Hypothalamus (tissue), 51 donors: ENCODE measurements around the gene FAM110D.

Experiments
- DNase-seq, 51 donors: peaks; one replicate each; lab custom pipeline; 2025; lab: John Stamatoyannopoulos, UW

FAM110D gene

DNA sequence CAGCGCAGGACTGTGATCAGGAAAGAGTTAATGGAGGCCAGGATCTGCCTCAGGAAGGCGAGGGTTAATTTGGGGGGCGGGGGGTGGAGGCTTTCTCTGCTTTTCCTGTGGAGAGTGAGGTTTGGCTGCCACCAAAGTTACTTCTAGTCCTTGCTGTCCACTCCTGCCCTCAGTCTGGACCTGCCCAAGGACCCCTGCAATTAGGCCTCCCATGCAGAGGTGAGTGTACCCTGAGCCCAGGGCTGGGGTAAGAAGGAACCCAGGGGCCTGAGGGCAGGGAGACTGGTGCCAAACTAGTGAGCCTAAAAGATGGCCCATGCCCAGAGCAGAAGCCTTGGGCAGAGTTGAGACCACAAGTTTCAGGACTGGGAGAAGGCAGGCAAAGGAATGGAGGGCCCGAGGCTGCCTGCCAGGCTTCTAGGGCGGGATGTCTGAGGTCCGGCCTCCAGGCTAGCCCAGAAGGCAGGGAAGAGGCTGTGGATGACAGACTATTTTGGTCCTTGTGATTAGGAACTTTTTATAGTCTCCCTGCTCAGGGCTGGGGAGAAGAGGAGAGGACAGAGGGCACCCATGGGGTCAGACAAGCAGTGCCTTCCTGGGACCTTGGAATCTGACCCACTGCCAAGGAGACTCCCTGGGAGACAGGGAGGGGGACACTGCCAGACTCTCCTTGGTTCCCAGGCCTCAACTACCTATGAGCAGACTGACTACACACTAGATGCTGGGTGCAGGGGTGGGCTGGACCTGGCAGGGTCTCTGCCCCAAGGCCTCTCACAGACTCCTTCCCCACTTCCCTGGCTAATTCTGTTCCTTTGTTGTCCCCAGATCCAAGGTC lies at the start of gene FAM110D:
FAM110D (plus strand) TSS at position 172 of the 835 bp plus-strand sequence. CDS start 2,213 bp downstream, outside the sequence.
- no peak for DNase-seq

DNA sequence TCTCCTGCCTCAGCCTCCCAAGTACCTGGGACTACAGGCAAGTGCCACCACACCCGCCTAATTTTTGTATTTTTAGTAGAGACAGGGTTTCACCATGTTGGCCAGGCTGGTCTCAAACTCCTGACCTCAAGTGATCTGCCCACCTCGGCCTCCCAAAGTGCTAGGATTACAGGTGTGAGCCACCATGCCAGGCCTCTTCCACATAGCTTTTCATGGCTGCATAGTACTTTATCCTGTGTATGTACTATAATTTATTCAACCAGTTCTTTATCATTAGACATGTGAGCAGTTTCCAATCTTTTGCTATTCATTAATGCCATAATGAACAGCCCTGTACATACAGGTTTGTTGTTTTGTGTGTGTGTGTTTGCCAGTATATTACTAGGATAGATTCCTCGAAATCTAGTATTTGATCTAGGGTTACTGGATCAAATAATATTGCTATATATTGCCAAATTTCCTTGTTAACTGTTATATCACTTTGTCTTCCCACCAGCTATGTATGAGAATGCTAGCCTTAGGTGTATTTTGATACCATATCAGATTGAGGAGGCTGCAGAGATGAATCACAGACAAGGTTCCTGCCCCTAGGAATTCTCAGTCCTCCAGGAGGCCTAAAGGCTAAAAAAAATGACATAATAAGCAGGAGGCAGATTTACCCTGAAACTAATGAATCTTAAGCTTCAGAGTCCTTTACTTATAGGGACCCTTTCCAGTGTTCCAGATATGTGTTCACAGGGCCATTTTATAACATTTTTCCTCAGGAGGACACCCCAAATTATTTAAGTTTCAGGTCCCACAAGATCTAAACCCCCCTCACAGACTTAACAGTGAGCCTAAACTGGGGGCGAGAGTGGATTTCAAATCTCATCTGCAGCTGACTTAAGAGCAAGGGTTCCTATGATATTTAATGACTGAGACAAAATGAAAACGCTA lies 49.4 kb upstream of the FAM110D start:
- no peak for DNase-seq

DNA sequence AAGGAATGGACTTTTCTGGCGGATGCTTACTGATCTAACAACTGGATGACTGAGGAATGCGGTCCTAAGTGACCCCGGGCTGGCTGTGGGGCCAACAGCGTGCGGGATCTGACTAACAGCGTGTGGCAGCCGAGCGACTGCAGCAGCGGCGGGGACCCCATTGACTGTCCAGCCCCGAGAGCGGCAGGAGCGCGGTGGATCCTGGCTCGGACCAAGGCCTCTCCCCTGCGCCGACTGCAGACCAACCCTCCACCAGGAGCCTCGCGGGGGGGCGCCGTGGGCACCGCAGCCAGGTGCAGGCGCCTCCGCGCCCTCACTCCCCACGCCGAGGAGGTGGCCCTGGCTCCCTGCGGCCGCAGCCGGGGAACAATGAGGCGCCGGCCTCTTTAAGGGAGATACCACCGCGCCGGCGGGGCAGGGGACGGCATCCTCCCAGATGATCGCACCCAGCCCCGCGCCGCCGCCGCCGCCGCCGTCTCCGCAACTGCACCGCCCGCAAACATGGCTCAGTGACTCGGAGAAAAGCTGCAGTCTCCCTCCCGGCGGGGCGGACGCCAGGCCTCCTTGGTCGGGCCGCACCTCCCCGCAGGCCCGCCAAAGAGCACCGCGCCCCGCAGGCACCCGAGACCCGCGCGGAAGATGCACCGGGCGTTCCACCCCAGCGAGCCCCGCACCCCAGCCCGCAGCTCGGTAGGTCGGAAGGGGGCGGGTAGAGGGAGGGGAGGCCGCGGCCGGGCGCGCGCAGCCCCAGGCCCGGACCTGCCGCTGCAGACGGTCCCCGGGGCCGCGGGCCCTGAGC lies 47.9 kb upstream of the FAM110D start:
- peak in 49 of 51 donors; percentile 26 to 90 (median 72) for DNase-seq

DNA sequence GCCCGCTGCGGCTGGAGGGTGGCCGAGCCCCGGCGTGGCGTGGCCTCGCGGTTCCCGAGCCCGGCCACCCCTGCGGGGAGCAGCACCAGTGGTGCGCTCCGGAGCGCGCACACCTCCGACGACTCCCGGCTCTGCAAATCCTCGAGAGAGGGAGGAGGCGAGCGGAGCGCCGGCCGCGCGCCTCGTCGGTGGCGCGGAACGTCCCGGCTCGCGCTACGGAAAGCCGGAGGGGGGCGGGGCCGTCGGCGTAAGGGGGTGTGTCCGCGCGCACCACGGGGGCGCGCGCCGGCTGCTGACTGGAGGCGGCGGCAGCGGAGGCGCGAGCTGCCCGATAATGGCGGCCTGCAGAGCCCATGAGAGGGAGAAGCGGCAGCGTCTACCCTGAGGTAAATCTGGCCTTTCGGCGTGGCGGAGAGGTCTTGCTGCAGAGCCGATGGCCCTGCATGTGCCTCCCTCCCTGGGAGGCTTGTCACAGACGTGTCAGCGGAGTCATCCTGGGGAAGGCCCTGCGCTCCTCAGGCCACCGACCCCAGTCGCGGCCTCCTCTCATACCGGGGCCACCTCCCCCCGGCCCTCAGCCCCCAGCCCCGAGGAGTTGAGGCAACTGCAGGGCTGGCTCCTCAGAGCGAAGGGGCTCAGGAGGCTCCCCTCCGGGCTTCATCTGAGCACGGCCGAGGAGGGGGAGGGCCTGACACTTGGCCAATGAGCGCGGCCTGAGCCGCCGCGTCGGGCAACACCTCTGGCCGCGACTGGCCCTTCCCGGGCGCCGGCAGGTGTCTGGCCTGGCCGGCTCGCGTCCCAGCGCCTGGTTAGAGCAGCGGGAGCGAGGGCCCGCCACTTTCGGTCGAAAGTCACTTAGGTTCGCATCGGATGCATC lies 47.1 kb upstream of the FAM110D start, which contains the start of gene PDIK1L:
PDIK1L (plus strand) TSS at position 295 of the 877 bp plus-strand sequence. CDS start 2,485 bp downstream, outside the sequence.
- DNase-seq: peak; percentile 57 to 95 (median 88)

GRCh38 chr1:26112407-26112775 lies 46.5 kb upstream of the FAM110D start:
- no peak for DNase-seq

- DNase-seq: no peak
These were observed 44.5 kb upstream of the FAM110D start for GRCh38 chr1:26114165-26114927.

DNA sequence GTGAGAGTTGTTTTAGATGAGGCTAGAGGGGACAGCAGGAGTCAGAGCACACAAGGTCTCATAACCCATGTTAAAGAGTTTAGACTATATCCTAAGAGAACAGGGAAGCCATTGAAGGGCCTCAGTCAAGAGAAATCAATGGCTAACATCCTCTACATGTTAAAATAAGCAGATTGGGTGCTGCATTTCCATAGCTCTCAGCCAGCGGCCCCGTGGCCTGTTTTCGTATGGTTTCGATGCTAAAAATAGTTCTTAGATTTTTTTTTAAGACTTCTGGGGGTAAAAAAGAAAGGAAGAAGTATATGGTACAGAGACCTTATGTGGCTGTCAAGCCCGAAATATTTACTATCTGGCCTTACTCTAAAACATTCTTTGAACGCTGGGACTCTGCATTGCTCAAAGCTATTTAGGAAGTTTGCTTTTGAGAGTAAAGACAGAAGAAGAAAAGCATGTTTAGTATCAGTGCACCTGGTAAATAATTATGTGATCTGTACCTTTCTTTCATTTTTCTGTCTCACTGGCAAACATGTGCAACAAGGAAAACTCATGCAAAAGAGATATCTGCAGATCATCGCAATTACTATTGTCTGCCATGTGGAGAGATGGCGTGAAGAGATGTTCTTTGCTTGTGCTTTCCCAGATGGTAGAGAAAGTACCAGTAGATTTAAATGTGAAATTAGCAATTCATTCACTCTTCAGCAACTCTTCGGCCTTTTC lies 38.8 kb upstream of the FAM110D start:
- no peak for DNase-seq

GRCh38 chr1:26121854-26122773 lies 36.8 kb upstream of the FAM110D start:
- no peak for DNase-seq

- no peak for DNase-seq
These were observed 35.6 kb upstream of the FAM110D start for GRCh38 chr1:26122988-26123973.

DNA sequence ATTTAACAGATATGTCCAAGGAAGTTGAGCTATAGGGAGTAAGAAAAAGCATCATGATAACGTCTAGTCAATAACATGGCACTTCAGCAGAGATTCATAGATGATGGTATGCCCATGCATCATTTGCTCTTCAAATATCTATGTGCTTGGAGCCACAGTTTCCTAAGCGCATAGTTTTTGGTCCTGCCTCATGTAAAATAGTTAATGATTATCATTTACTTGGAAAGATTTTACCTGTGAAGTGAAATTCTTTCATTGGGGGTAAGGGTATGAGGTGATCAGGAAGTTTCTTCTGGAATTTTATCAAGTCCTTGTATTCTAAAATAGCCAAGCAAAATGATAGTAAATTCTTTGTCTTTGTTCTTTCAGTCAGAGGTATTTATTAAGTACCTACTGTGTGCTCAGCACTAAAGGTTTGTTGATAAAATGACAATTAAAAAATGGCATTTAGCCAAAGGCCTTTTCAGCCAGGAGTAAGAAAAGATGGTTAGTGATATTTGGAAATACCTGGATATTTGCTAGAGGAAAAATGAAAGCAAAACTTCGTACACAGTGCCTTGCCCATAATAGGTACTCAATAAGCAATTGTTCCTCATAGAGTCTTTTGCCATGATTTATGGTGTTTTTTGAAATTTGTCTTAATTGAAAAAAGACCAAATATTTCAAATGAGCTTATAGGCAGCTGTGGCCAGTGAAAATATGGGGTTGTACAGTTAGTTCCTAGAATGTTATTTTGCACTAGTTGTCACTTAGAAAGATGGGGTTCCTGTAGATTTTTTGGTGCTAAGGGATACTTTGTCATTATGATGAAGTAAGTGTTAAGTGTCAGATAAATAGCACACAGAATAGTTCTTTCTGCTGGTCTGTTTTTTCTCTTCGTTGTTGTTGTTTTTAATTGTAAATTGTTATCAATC lies 34.2 kb upstream of the FAM110D start:
- DNase-seq: no peak

- no peak for DNase-seq
These were observed 33.5 kb upstream of the FAM110D start for GRCh38 chr1:26125382-26125781.

GRCh38 chr1:26125946-26126320 lies 32.9 kb upstream of the FAM110D start:
- DNase-seq: no peak

GRCh38 chr1:26126321-26127084 lies 32.4 kb upstream of the FAM110D start:
- no peak for DNase-seq
